GM18868 (cell line): Measurements from ENCODE around the gene ZNF628.
A peak's percentile ranks its signal among the peaks of the same experiment; 100 is the strongest.
"Not testable (repeated sequence)": the region's sequence is repeated elsewhere in the genome, so short reads cannot be mapped to it uniquely, and the experiment has no call there.

Experiments
- ATAC-seq: cut with Tn5 transposase; IDR thresholded peaks from one replicate; pipeline ENCODE4 v1.9.1; 2021; ENCODE audit warnings: mild to moderate bottlenecking, moderate library complexity; ENCODE audit not compliant: unreplicated experiment

The ZNF628 gene

DNA sequence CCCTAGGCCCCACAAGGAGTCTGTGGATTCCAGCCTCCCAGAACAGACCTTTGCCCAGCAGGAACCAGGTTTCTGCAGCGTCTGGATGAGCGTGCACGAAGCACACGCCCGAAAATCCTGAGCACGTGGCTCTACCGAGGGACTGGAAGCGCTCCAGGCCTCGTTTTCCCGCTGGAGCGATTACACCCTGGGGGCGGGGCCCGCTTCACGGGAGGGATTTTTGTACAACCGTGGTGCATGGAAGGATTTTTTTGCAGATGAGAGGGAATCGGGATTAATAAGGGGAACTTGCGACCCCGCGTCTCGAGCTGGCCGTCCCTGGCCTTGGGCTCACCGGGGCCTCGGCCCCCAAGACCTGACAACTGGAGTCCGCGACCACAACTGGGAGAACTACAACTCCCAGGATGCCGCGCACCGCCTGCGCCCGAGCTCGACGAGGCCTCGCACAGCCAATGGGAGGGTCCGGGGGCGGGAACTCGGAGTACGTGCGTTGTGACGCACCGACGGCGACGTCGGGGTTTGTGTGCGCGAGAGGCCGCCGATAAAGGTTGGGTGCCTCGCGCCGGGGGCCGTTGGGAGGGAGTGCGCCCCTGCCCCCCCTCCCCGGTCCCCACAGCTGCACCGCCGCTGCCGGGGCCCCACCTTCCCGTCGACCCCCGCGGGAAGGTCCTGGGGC, at the start of gene ZNF628:
Gene ZNF628, plus strand, starts transcription at position 518 of the 676 bp plus-strand sequence. CDS start 3,294 bp downstream, outside the sequence.
- peak; percentile 93 for ATAC-seq

DNA sequence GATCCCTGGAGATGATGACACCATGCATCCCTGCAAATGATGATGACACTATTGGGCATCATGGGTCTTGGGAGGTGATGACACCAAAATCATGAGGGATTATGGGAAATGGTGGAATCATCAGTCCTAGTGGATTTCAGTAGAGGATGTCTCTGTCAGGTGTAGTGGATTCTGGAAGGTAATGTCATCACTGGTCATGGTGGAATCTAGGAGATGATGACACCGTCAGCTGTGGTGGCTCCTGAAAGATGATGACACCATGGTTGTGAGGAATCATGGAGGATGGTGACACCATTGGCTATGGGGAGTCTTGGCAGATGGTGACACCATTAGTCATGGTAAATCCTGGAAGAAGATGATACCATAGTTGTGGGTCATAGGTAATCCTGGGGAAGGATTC, 45.2 kb upstream of the ZNF628 start:
- no peak for ATAC-seq

- no peak for ATAC-seq
These were observed 44.0 kb upstream of the ZNF628 start for GRCh38 chr19:55432241-55432959.

GRCh38 chr19:55433292-55433691, 43.1 kb upstream of the ZNF628 start:
- no peak for ATAC-seq

DNA sequence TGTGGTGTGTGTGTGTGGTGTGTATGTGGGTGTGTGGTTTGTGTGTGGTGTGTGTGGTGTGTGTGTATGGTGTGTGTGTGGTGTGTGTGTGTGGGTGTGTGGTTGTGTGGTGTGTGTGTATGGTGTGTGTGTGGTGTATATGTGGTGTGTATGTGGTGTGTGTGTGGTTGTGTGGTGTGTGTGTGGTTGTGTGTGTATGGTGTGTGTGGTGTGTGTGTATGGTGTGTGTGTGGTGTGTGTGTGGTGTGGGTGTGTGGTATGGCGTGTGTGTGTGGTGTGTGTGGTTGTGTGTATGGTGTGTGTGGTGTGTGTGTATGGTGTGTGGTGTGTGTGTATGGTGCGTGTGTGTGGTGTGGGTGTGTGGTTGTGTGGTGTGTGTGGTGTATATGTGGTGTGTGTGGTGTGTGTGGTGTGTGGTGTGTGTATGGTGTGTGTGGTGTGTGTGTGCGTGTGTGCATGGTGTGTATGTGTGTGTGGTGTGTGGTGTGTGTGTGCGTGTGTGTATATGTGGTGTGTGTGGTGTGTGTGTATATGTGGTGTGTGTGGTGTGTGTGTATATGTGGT, 42.0 kb upstream of the ZNF628 start:
- no peak for ATAC-seq

DNA sequence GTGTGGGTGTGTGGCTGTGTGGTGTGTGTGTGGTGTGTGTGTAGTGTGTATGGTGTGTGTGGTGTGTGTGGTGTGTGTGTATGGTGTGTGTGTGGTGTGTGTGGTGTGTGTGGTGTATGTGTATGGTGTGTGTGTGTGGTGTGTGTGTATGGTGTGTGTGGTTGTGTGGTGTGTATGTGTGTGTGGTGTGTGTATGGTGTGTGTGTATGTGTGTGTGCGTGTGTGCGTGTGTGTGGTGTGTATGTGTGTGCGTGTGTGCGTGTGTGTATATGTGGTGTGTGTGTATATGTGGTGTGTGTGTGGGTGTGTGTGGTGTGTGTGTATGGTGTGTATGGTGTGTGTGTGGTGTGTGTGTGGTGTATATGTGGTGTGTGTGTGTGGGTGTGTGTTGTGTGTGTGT, 41.4 kb upstream of the ZNF628 start:
- ATAC-seq, result no peak

GRCh38 chr19:55436847-55437246, 39.6 kb upstream of the ZNF628 start:
- ATAC-seq, result no peak

DNA sequence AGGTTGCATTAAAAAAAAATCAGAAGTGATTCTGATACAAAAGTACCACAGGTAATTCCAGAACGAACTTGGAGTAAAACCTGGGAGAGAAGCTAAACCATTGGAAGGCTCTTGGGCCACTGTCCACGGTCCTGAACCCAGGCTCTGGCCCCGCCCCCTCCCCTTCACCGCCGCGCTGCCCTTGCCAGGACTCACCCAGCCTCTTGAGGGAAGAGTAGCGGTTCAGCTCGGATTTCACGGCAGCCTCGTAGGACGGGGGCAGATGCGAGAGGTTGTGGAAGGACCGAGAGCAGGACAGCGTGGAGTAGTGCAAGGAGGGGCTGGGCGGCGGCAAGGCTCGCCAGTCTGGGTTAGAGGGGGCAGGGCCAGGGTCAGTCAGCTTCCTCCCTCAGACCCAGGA, 39.0 kb upstream of the ZNF628 start:
- ATAC-seq, result no peak

DNA sequence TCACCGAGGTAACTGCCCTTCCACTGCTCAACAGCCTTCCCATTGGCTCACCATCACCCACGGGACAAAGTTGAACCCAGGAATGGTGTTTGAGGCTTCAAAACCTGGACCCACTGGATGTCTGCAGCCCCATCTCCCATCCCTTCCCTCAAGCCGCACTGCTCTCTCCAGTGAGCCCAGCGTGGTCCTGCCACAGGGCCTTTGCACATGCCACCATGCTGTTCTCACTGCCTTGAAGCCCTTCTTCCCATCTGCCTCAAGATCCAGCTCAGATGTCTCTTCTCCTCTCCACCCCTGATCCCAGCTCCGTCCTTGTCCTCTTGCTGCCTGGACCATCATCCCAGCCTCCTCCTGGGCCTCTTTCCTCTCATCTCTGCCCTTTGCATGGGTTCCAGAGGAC, 37.4 kb upstream of the ZNF628 start:
- no peak for ATAC-seq

- no peak for ATAC-seq
These were observed 35.9 kb upstream of the ZNF628 start for GRCh38 chr19:55440411-55441105.

- no peak for ATAC-seq
These were observed 35.1 kb upstream of the ZNF628 start for GRCh38 chr19:55441319-55441691.

GRCh38 chr19:55441692-55442321, 34.6 kb upstream of the ZNF628 start:
- ATAC-seq, result no peak

DNA sequence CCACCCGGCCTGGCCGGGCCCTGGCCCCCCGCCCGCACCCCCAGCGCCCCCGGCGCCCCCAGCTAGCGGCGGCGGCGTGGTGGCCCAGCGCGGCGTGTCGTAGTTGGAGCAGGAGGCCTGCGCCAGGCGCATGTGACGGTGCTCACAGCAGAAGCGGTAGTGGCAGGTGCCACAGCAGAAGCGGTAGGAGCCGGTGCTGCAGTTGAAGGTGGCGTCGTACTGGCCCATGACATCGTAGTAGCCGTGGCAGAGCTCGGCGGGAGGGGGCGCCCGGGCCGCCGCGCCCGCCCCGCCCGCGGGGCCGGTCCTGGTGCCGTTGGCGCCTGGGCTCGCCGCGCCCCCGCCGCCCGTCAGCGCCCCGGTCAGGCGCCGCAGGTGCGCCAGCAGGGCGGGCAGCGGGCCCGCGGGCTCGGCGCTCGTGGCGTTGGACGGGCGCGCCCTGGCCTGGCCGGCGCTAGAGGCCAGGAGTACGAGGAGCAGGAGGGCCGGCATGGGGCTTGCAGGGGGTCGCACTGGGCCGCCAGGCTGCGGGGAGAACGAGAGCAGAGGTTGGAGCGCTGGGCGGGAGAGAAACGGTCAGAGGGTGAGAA, 34.0 kb upstream of the ZNF628 start:
- ATAC-seq, result no peak

GRCh38 chr19:55443045-55443823, 33.2 kb upstream of the ZNF628 start, which contains the start of gene SHISA7:
TSS of gene SHISA7 (minus strand) at chr19:55443300. CDS start at chr19:55442863, 437 bp downstream.
- ATAC-seq, result no peak

DNA sequence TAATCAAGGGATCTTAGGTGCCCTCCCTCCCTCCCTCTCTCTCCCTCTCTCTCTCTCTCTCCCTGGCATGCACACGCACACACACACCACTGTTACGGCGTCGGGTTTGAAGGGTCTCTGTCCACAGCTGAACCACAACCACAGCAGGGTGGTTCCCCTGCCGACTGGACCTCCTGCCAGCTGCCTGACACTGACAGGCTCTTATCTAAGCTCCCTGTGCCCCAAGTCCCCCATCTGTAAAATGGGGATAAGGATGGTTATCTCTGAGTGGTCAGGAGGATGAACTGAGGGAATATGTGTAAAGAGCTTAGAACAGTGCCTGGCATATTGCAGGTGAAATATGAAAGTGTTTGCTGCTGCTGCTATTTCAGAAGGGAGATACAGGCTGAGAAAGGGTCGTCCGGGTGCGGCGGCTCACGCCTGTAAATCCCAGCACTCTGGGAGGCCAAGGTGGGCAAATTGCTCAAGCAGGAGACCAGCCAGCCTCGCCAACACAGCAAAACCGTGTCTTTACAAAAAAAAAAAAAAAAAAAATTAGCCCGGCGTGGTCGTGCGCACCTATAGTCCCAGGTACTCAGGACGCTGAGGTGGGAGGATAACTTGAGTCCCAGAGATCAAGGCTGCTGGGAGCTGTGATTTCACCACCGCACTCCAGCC, 32.5 kb upstream of the ZNF628 start:
- ATAC-seq, result no peak

GRCh38 chr19:55444646-55445045, 31.8 kb upstream of the ZNF628 start:
- ATAC-seq, result no peak

DNA sequence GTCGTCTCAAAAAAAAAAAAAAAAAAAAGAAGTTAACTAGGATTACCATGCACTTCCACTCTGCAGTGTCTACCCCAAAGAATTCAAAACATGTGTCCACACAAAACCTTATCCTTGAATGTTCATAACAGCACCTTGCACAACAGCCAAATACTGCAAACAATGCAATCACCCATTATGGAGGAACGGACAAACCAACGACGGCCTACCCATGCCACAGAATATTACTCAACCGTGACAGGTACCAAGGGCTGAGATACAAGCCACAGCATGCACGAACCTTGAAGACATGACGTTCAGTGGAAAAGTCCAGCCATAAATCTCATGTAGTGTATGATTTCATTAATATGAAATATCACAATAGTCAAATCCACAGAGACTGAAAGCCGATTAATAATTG, 30.4 kb upstream of the ZNF628 start:
- no peak for ATAC-seq

GRCh38 chr19:55447421-55448174, 28.8 kb upstream of the ZNF628 start:
- ATAC-seq, result no peak

DNA sequence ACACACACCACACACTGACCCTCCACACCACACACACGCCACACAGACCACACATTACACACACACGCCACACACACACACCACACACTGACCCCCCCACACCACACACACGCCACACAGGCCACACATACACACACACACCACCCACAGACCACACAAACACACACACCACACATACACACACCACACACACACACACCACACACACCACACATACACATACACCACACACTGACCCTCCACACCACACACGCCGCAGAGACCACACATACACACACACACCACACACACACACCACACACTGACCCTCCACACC, 28.3 kb upstream of the ZNF628 start:
- not testable (repeated sequence) for ATAC-seq
